ENCODE results near the gene CREB5. TPM values are rescaled to one million over a fixed set of nuclear protein-coding genes. Genes with fewer than 3 reads are reported as not detected.

CREB5 gene
- total RNA-seq, 2 experiments from 2014 or later = 0.19 to 0.22 TPM

- no peak for DNase-seq
- ATAC-seq (ENCODE audit: poor library complexity) = no peak
- Mint-ChIP-seq H3K36me3 (ENCODE audit: low read depth) (no peaks in the 10 kb centered on the region), H3K27ac (no peak overlapping the region), H3K9me3 (no peaks in the 10 kb centered on the region), H3K4me3 (no peak overlapping the region), H3K4me1 (ENCODE audit: low read depth) (no peaks in the 10 kb centered on the region), H3K27me3 (peaks cover 17% of the 10 kb centered on the region)
- H3K36me3 ChIP-seq (ENCODE audit: insufficient read depth, low read length) = no peaks in the 10 kb centered on the region
- H3K27me3 ChIP-seq (ENCODE audit: control insufficient read depth in 1 of 2, insufficient read depth in 2 of 2, low read length in 2 of 2) = peaks cover 0 to 2% of the 10 kb centered on the region in 2 experiments
- POLR2A ChIA-PET = no interaction called here
- TF ChIP-seq CTCF (IDR thresholded peaks at IDR 0.05) = no peak
- CTCF ChIA-PET = no interaction called here
- no peaks in the 10 kb centered on the region for H3K9me3 ChIP-seq (ENCODE audit: control insufficient read depth in 1 of 2, insufficient read depth in 1 of 2, low read length in 2 of 2)
- no peaks in the 10 kb centered on the region for H3K4me1 ChIP-seq (ENCODE audit: insufficient read depth, low read length)
- H3K27ac ChIP-seq (ENCODE audit: low read depth in 1 of 2, low read length in 2 of 2) = no peak overlapping the region
- H3K4me3 ChIP-seq (ENCODE audit: low read length) = no peak overlapping the region
- intact Hi-C loops (cut with DNase I, micrococcal nuclease) = no loop called here
These were observed 95.4 kb downstream of the CREB5 start for GRCh38 chr7:28507525-28508282.

- Mint-ChIP-seq H3K36me3 (ENCODE audit: low read depth) (no peaks in the 10 kb centered on the region), H3K9me3 (no peaks in the 10 kb centered on the region), H3K27me3 (peaks cover 17% of the 10 kb centered on the region), H3K27ac (no peak overlapping the region), H3K4me1 (ENCODE audit: low read depth) (no peaks in the 10 kb centered on the region), H3K4me3 (no peak overlapping the region)
- no peak for TF ChIP-seq CTCF (IDR thresholded peaks at IDR 0.05)
- no peak overlapping the region for H3K27ac ChIP-seq (ENCODE audit: low read depth in 1 of 2, low read length in 2 of 2)
- ChIA-PET POLR2A (no interaction called here), CTCF (no interaction called here)
- no peaks in the 10 kb centered on the region for H3K9me3 ChIP-seq (ENCODE audit: control insufficient read depth in 1 of 2, insufficient read depth in 1 of 2, low read length in 2 of 2)
- intact Hi-C loops (cut with DNase I, micrococcal nuclease) = no loop called here
- peak in 2 of 14 experiments; percentile 13 to 29 for DNase-seq
- no peak for ATAC-seq (ENCODE audit: poor library complexity)
- no peak overlapping the region for H3K4me3 ChIP-seq (ENCODE audit: low read length)
- H3K4me1 ChIP-seq (ENCODE audit: insufficient read depth, low read length) = no peaks in the 10 kb centered on the region
- peaks cover 0 to 2% of the 10 kb centered on the region in 2 experiments for H3K27me3 ChIP-seq (ENCODE audit: control insufficient read depth in 1 of 2, insufficient read depth in 2 of 2, low read length in 2 of 2)
- H3K36me3 ChIP-seq (ENCODE audit: insufficient read depth, low read length) = no peaks in the 10 kb centered on the region
These were observed 97.1 kb downstream of the CREB5 start for GRCh38 chr7:28509251-28510025.

DNA sequence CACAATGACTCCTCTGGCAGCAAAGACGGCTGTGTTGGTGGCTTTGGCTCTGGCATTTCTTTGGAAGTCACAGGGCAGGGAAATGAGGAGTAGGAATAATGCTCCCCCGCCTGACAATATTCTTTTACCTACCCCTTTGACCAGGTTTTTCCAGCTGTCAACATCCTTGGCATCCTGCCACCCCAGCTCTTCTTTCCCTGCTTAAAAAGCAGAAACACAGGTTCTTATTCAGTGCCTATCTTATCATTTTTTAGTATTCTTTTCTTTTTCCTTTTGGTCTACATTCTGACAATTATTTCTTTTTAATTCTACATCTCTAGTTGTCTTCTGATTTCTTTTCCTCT is 97.7 kb downstream of the CREB5 start:
- no peak overlapping the region for H3K27ac Mint-ChIP-seq
- no peaks in the 10 kb centered on the region for H3K36me3 ChIP-seq (ENCODE audit: insufficient read depth, low read length)
- no peak overlapping the region for H3K27ac ChIP-seq (ENCODE audit: low read depth in 1 of 2, low read length in 2 of 2)
- H3K9me3 Mint-ChIP-seq = no peaks in the 10 kb centered on the region
- ATAC-seq (ENCODE audit: poor library complexity) (no peak), DNase-seq (no peak)
- POLR2A ChIA-PET = no interaction called here
- no peak overlapping the region for H3K4me3 ChIP-seq (ENCODE audit: low read length)
- no peak for TF ChIP-seq CTCF (IDR thresholded peaks at IDR 0.05)
- intact Hi-C loops (cut with DNase I, micrococcal nuclease) = no loop called here
- H3K36me3 Mint-ChIP-seq (ENCODE audit: low read depth) = no peaks in the 10 kb centered on the region
- no peaks in the 10 kb centered on the region for H3K9me3 ChIP-seq (ENCODE audit: control insufficient read depth in 1 of 2, insufficient read depth in 1 of 2, low read length in 2 of 2)
- H3K4me1 ChIP-seq (ENCODE audit: insufficient read depth, low read length) = no peaks in the 10 kb centered on the region
- CTCF ChIA-PET = no interaction called here
- H3K4me3 Mint-ChIP-seq = no peak overlapping the region
- H3K27me3 ChIP-seq (ENCODE audit: control insufficient read depth in 1 of 2, insufficient read depth in 2 of 2, low read length in 2 of 2) = peaks cover 0 to 2% of the 10 kb centered on the region in 2 experiments
- peaks cover 17% of the 10 kb centered on the region for H3K27me3 Mint-ChIP-seq
- H3K4me1 Mint-ChIP-seq (ENCODE audit: low read depth) = no peaks in the 10 kb centered on the region
